Cardiac muscle cell (in vitro differentiated cells and primary cell): ENCODE results near the gene LRRK1. TPM values are rescaled to one million over a fixed set of nuclear protein-coding genes. Genes with fewer than 3 reads are reported as not detected.

ENCODE experiments used
- DNase-seq, 2 donors: peaks; one replicate each; pipeline versions ENCODE4 v3.0.0 to v3.0.0-alpha.2; 2010 to 2017; ENCODE audit warnings: low read depth in 1 of 2, low spot score in 1 of 2
- H3K27ac ChIP-seq: fragments of 200-600 bp; sonication (generic); 2 replicates; pipeline ENCODE4 v1.5.1; 2016
- H3K27me3 ChIP-seq: fragments of 200-600 bp; sonication (generic); 2 replicates; pipeline ENCODE4 v1.6.0; 2016; ENCODE audit warnings: control low read depth
- H3K36me3 ChIP-seq: fragments of 200-600 bp; sonication (generic); 2 replicates; pipeline ENCODE4 v1.5.1; 2016; ENCODE audit warnings: control low read depth
- H3K4me1 ChIP-seq: fragments of 200-600 bp; sonication (generic); 2 replicates; pipeline ENCODE4 v1.8.1; 2017; ENCODE audit warnings: low read depth, mild to moderate bottlenecking, mixed run types
- H3K4me3 ChIP-seq: fragments of 200-600 bp; sonication (generic); 2 replicates; pipeline ENCODE4 v1.5.1; 2016; ENCODE audit warnings: mild to moderate bottlenecking
- H3K9me3 ChIP-seq: fragments of 200-600 bp; sonication (generic); 2 replicates; pipeline ENCODE4 v1.5.1; 2017; ENCODE audit warnings: low read depth, mild to moderate bottlenecking, control low read depth
- polyA plus RNA-seq: library from polyadenylated mRNA; unstranded; fragments of >200 nt; fragmentation: Nextera tagmentation; extraction: Ambion mirVana; gene quantifications from 2 replicates; pipeline ENCODE4 v1.2.1, GENCODE V29; 2016
- total RNA-seq: library from RNA; depleted of rRNA; stranded (reverse); fragments of >200 nt; gene quantifications from 2 replicates; pipeline ENCODE4 v1.2.3, GENCODE V29; 2016
- TF ChIP-seq, protein P1 (sequence below): IDR thresholded peaks from 2 replicates; pipeline ENCODE4 v1.5.1; 2012; ENCODE audit warnings: low read depth, mild to moderate bottlenecking, low read length

Gene LRRK1
- total and polyA plus RNA-seq, 2 experiments from 2014 or later, result 0.12 to 1.0 TPM

DNA sequence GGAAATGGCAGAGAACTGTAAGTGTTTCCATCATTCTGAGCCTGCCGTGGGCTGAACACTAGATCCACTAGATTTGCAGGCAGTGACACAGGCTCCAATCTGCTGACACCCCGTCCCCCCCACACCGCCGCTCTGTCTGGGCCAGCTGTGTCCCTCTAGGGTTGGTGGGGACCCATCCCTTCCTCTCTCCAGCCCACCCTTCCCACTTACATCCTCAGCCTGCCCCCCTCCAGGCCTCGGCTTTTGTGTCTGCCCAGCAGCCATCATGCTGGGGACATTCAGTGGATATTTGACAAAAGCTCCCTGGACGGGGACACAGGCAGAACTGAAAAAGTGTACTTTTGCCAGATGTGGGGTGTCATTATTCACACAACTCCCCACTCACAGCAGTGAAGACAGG is 10.7 kb upstream of the LRRK1 start:
- H3K27me3 ChIP-seq, result no peaks in the 10 kb centered on the region
- DNase-seq, result no peak
- TF ChIP-seq, protein P1, sequence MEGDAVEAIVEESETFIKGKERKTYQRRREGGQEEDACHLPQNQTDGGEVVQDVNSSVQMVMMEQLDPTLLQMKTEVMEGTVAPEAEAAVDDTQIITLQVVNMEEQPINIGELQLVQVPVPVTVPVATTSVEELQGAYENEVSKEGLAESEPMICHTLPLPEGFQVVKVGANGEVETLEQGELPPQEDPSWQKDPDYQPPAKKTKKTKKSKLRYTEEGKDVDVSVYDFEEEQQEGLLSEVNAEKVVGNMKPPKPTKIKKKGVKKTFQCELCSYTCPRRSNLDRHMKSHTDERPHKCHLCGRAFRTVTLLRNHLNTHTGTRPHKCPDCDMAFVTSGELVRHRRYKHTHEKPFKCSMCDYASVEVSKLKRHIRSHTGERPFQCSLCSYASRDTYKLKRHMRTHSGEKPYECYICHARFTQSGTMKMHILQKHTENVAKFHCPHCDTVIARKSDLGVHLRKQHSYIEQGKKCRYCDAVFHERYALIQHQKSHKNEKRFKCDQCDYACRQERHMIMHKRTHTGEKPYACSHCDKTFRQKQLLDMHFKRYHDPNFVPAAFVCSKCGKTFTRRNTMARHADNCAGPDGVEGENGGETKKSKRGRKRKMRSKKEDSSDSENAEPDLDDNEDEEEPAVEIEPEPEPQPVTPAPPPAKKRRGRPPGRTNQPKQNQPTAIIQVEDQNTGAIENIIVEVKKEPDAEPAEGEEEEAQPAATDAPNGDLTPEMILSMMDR, result no peak

DNA sequence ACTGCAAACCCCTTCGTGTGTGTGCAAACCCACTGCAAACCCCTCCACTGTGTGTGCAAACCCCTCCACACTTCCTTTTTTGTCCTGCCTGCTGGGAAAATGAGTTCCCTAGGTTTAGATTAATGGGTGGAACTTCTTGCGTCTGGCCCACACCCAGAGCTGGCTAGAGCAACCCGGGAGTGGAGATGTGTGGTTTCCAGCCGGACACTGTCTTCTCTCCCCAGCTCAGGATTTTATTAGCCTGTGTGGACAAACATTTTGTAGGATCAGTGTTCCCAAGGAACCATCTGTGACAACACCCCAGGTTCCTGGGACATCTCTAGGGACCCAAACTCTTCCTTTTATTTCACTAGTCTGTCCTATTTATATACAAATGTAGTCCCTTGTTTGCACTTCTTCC is 9.6 kb upstream of the LRRK1 start:
- no peak overlapping the region for H3K27ac ChIP-seq
- H3K9me3 ChIP-seq, result no peaks in the 10 kb centered on the region
- H3K4me3 ChIP-seq, result no peak overlapping the region
- no peak for DNase-seq
- no peaks in the 10 kb centered on the region for H3K36me3 ChIP-seq
- H3K4me1 ChIP-seq, result no peaks in the 10 kb centered on the region
- no peaks in the 10 kb centered on the region for H3K27me3 ChIP-seq
- TF ChIP-seq, protein P1, result no peak

More for the DNA sequence above, 10.7 kb upstream of the LRRK1 start:
- Histone ChIP-seq H3K4me1 (no peaks in the 10 kb centered on the region), H3K27ac (no peak overlapping the region), H3K4me3 (no peak overlapping the region), H3K9me3 (no peaks in the 10 kb centered on the region), H3K36me3 (no peaks in the 10 kb centered on the region)

DNA sequence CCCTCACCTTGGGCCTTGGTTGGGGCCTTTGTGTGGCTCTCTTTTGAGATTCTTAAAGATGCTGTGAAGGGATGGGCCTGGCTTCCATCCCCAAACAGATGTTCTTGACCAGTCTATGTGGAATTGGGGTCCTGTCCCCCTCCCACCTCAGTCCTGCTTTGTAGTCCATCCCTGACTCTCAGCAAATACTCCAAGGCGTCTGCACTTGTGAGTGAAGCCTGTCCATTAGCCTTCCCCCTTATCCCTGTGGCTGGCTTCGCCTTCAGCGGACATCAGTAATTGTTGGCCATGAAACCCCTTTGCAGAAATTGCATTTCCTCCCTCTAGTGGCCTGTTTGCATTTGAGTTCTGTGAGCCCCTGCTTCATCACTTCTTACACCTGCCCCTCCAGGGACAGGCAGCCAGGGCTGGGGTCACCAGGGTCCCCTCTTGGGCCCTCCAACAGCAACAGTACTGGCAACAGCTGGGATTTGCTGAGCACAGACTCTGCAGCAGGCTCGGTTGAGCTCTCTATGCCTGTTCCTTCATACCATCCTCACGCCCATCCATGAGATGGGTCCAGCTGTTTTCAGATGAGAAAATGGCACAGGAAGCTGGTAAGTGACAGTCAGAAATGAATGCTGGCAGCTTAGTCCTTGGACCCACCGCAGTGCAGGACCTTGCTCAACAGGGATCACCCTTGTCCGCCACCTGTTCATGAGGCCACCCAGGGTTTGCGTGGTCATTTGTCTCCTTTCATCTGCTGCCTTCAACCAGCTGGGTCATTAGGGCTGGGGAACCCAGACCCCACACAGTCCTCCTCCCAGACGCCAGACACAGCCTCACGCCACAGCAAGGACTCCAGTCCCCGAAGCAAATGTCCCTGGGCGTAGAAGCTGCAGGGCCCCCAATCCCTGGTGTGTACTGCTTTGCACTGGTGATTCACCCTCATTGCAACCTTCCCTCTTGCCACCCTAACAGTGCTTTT is 8.9 kb upstream of the LRRK1 start:
- Histone ChIP-seq H3K36me3 (no peaks in the 10 kb centered on the region), H3K27me3 (no peaks in the 10 kb centered on the region), H3K9me3 (no peaks in the 10 kb centered on the region), H3K4me1 (no peaks in the 10 kb centered on the region), H3K27ac (no peak overlapping the region), H3K4me3 (no peak overlapping the region)
- DNase-seq, result no peak
- TF ChIP-seq, protein P1, result peak; percentile 35

DNA sequence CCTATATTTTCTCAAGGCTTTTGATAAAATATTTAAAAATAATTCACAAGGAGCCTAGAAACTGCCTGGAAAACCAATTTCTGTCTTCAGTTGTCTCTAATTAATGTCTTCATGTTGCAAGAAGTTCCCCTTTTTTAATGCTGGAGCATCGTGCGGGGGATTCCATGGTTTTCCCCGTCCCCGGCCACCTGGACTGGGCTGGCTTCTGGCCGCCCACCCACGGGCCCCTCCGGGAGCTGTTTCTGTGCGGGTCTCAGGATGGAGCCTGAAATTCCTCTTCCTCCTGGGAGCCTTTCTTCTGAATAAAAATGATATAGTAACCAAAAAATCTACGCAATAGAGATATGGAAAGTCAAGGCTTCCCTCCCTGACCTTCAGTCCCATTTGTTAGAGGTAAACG is 8.1 kb upstream of the LRRK1 start:
- no peaks in the 10 kb centered on the region for H3K4me1 ChIP-seq
- no peak overlapping the region for H3K4me3 ChIP-seq
- no peaks in the 10 kb centered on the region for H3K27me3 ChIP-seq
- H3K27ac ChIP-seq, result no peak overlapping the region
- no peaks in the 10 kb centered on the region for H3K36me3 ChIP-seq
- TF ChIP-seq, protein P1, result no peak
- DNase-seq, result no peak
- no peaks in the 10 kb centered on the region for H3K9me3 ChIP-seq

DNA sequence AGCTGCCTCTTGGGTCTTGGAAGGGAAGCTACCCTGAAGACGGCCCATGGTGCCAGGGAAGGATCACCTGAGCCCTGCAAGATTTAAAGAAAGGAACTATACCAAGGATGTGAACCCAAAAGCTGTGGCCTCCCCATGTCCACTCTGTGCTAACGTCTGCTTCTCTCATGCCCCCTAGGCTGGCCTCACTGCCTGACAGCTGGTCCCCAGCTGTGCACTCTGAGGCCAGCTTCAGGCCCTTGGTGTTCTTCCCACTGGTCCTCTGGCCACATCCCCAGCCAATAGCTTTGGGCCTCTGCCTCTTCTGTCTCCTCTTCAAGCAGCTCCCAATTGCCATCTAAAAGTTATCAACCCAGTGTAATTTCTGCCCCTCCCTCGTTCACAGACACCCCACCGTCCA is 5.2 kb upstream of the LRRK1 start:
- no peaks in the 10 kb centered on the region for H3K4me1 ChIP-seq
- H3K27ac ChIP-seq, result no peak overlapping the region
- H3K9me3 ChIP-seq, result no peaks in the 10 kb centered on the region
- no peak for DNase-seq
- H3K36me3 ChIP-seq, result no peaks in the 10 kb centered on the region
- TF ChIP-seq, protein P1, result no peak
- H3K4me3 ChIP-seq, result no peak overlapping the region
- H3K27me3 ChIP-seq, result peaks cover 27% of the 10 kb centered on the region
